ENCODE results near the gene CD163. TPM values are rescaled to one million over a fixed set of nuclear protein-coding genes. Genes with fewer than 3 reads are reported as not detected.
"Not testable (repeated sequence)": the region's sequence is repeated elsewhere in the genome, so short reads cannot be mapped to it uniquely, and the experiment has no call there.

The CD163 gene
- 64.5 TPM for total RNA-seq
- long read RNA-seq, full-length matches to known transcripts: 16 of 27 reads
- long read RNA-seq, partial matches to known transcripts: 7 of 27 reads
- long read RNA-seq, other reads (novel, unspliced or antisense): 4 of 27 reads

GRCh38 chr12:7503686-7504415, at the start of gene CD163:
CD163 (minus strand) TSS chr12:7503777; CDS start chr12:7503690, 87 bp downstream.
- ATAC-seq (peak; percentile 47), DNase-seq (no peak)
- intact Hi-C loops (cut with micrococcal nuclease): no loop called here

- no peak for DNase-seq
- ATAC-seq: peak; percentile 64
- intact Hi-C loops (cut with micrococcal nuclease): no loop called here
Observed at GRCh38 chr12:7542813-7543212, 39.2 kb upstream of the CD163 start.

- no peak for ATAC-seq
- DNase-seq: no peak
- intact Hi-C loops (cut with micrococcal nuclease): no loop called here
Observed at GRCh38 chr12:7542046-7542445, 38.5 kb upstream of the CD163 start.

- no peak for ATAC-seq
- intact Hi-C loops (cut with micrococcal nuclease): no loop called here
- DNase-seq: no peak
Observed at GRCh38 chr12:7514416-7514815, 10.8 kb upstream of the CD163 start.

GRCh38 chr12:7512553-7512952, 9.0 kb upstream of the CD163 start:
- DNase-seq (peak; percentile 16), ATAC-seq (no peak)
- intact Hi-C loops (cut with micrococcal nuclease): no loop called here

GRCh38 chr12:7509793-7510470, 6.4 kb upstream of the CD163 start:
- intact Hi-C loops (cut with micrococcal nuclease); ATAC-seq: not testable (repeated sequence)
- peak; percentile 16 for DNase-seq

GRCh38 chr12:7502612-7503011, 965 bp downstream of the CD163 start:
- no peak for DNase-seq
- intact Hi-C loops (cut with micrococcal nuclease): no loop called here
- no peak for ATAC-seq

GRCh38 chr12:7501031-7501588, 2.5 kb downstream of the CD163 start:
- no peak for DNase-seq
- ATAC-seq: peak; percentile 25
- intact Hi-C loops (cut with micrococcal nuclease): no loop called here

GRCh38 chr12:7499636-7500035, 3.9 kb downstream of the CD163 start:
- ATAC-seq (peak; percentile 31), DNase-seq (no peak)
- intact Hi-C loops (cut with micrococcal nuclease): no loop called here

- ATAC-seq: peak; percentile 68
- intact Hi-C loops (cut with micrococcal nuclease): no loop called here
- DNase-seq: no peak
Observed at GRCh38 chr12:7498809-7499208, 4.8 kb downstream of the CD163 start.

GRCh38 chr12:7497661-7498060, 5.9 kb downstream of the CD163 start:
- intact Hi-C loops (cut with micrococcal nuclease): no loop called here
- ATAC-seq: no peak

GRCh38 chr12:7496451-7496850, 7.1 kb downstream of the CD163 start:
- DNase-seq (no peak), ATAC-seq (no peak)
- intact Hi-C loops (cut with micrococcal nuclease): no loop called here

More at GRCh38 chr12:7497661-7498060, 5.9 kb downstream of the CD163 start:
- DNase-seq: no peak

GRCh38 chr12:7495136-7495535, 8.4 kb downstream of the CD163 start:
- DNase-seq (no peak), ATAC-seq (no peak)
- intact Hi-C loops (cut with micrococcal nuclease): no loop called here

- no peak for DNase-seq
- ATAC-seq: no peak
- intact Hi-C loops (cut with micrococcal nuclease): no loop called here
Observed at GRCh38 chr12:7493006-7493405, 10.6 kb downstream of the CD163 start.

GRCh38 chr12:7486512-7486911, 17.1 kb downstream of the CD163 start:
- intact Hi-C loops (cut with micrococcal nuclease): no loop called here
- ATAC-seq (no peak), DNase-seq (no peak)

- ATAC-seq: no peak
- intact Hi-C loops (cut with micrococcal nuclease): no loop called here
- DNase-seq: no peak
Observed at GRCh38 chr12:7485095-7485494, 18.5 kb downstream of the CD163 start.

- intact Hi-C loops (cut with micrococcal nuclease): no loop called here
- DNase-seq (no peak), ATAC-seq (no peak)
Observed at GRCh38 chr12:7483343-7483742, 20.2 kb downstream of the CD163 start.

- no peak for ATAC-seq
- intact Hi-C loops (cut with micrococcal nuclease): no loop called here
- no peak for DNase-seq
Observed at GRCh38 chr12:7479771-7480170, 23.8 kb downstream of the CD163 start.

- DNase-seq: no peak
- intact Hi-C loops (cut with micrococcal nuclease): no loop called here
- ATAC-seq: no peak
Observed at GRCh38 chr12:7472060-7472459, 31.5 kb downstream of the CD163 start.
